HFFc6 (cell line): Measurements from ENCODE around the gene STON1. TPM values are rescaled to one million over a fixed set of nuclear protein-coding genes. Genes with fewer than 3 reads are reported as not detected.

Source experiments
- DNase-seq: peaks from one replicate; pipeline ENCODE4 v3.0.0-alpha.2; 2018
- H3K27ac Mint-ChIP-seq: 2 replicates; pipeline ENCODE4 v1.8.0; 2020; ENCODE audit warnings: mild to moderate bottlenecking, mixed read lengths
- H3K27me3 Mint-ChIP-seq: 2 replicates; pipeline ENCODE4 v1.8.0; 2021; ENCODE audit warnings: mild to moderate bottlenecking, moderate library complexity, mixed read lengths; ENCODE audit not compliant: insufficient read depth
- H3K36me3 Mint-ChIP-seq: 2 replicates; pipeline ENCODE4 v1.8.0; 2021; ENCODE audit warnings: low read depth, mixed read lengths
- H3K4me1 Mint-ChIP-seq: 2 replicates; pipeline ENCODE4 v1.8.0; 2020; ENCODE audit warnings: low read depth, mixed read lengths
- H3K4me3 Mint-ChIP-seq: 2 replicates; pipeline ENCODE4 v1.8.0; 2020; ENCODE audit warnings: mild to moderate bottlenecking, moderate library complexity, mixed read lengths
- H3K9me3 Mint-ChIP-seq: 2 replicates; pipeline ENCODE4 v1.8.0; 2020; ENCODE audit warnings: mild to moderate bottlenecking, mixed read lengths
- CTCF ChIP-seq: fragments of 200-600 bp; sonication (generic); IDR thresholded peaks from 2 replicates; pipeline ENCODE4 v1.5.0; 2021; ENCODE audit warnings: antibody characterized with exemption, mild to moderate bottlenecking
- total RNA-seq, 6 experiments: library from RNA; stranded (reverse); fragmentation: NEBNext Ultra II Directional; extraction: Animal tissue kit (Norgen Biotek cat#: 25700); gene quantifications; 2 replicates in 1 of 6; 3 replicates in 5 of 6; pipeline ENCODE4 v1.2.3, GENCODE V29; 2021

STON1 gene
- total RNA-seq, 6 experiments from 2014 or later: 1.3 to 4.3 (median 3.1) TPM

DNA sequence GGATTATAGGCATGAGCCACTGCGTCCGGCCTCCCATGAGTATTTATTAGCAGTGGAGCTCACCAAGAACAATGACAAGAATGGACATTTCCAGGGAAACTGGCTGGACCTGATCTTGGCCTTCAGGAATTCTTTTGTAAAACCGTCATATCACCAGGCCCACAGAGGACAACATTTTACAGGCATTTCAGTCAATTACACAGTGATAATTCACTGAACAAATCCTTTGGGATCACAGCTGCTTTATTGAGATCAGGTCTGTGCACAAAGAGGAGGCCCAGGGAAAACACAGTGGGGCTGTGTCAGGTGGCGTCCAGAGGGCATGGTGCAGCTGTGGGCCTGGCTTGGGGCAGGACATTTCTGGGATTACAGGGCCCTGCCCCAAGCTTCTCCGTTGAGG is 57.6 kb downstream of the STON1 start:
- TF ChIP-seq CTCF: no peak
- no peak overlapping the region for H3K4me3 Mint-ChIP-seq
- no peaks in the 10 kb centered on the region for H3K36me3 Mint-ChIP-seq
- peaks cover 6% of the 10 kb centered on the region for H3K4me1 Mint-ChIP-seq
- H3K9me3 Mint-ChIP-seq: no peaks in the 10 kb centered on the region
- DNase-seq: no peak
- no peaks in the 10 kb centered on the region for H3K27me3 Mint-ChIP-seq
- H3K27ac Mint-ChIP-seq: no peak overlapping the region

GRCh38 chr2:48587961-48588360 is 58.0 kb downstream of the STON1 start:
- no peaks in the 10 kb centered on the region for H3K9me3 Mint-ChIP-seq
- DNase-seq: no peak

GRCh38 chr2:48588745-48589144 is 58.8 kb downstream of the STON1 start:
- H3K27me3 Mint-ChIP-seq: no peaks in the 10 kb centered on the region
- H3K4me3 Mint-ChIP-seq: no peak overlapping the region
- H3K4me1 Mint-ChIP-seq: peaks cover 6% of the 10 kb centered on the region
- H3K36me3 Mint-ChIP-seq: no peaks in the 10 kb centered on the region
- no peak overlapping the region for H3K27ac Mint-ChIP-seq
- DNase-seq: no peak
- no peaks in the 10 kb centered on the region for H3K9me3 Mint-ChIP-seq
- TF ChIP-seq CTCF: no peak

More at GRCh38 chr2:48587961-48588360, 58.0 kb downstream of the STON1 start:
- no peaks in the 10 kb centered on the region for H3K36me3 Mint-ChIP-seq
- H3K4me3 Mint-ChIP-seq: no peak overlapping the region
- H3K4me1 Mint-ChIP-seq: peaks cover 6% of the 10 kb centered on the region
- TF ChIP-seq CTCF: no peak
- H3K27me3 Mint-ChIP-seq: no peaks in the 10 kb centered on the region
- no peak overlapping the region for H3K27ac Mint-ChIP-seq

GRCh38 chr2:48589170-48589767 is 59.3 kb downstream of the STON1 start:
- Mint-ChIP-seq H3K27ac (no peak overlapping the region), H3K4me3 (no peak overlapping the region), H3K36me3 (no peaks in the 10 kb centered on the region)

GRCh38 chr2:48590017-48590416 is 60.1 kb downstream of the STON1 start:
- H3K9me3 Mint-ChIP-seq: no peaks in the 10 kb centered on the region
- no peaks in the 10 kb centered on the region for H3K36me3 Mint-ChIP-seq
- no peak for DNase-seq
- H3K27me3 Mint-ChIP-seq: peaks cover 1% of the 10 kb centered on the region; the same call in 1 of the 2 replicates
- TF ChIP-seq CTCF: no peak
- no peak overlapping the region for H3K27ac Mint-ChIP-seq
- peaks cover 6% of the 10 kb centered on the region for H3K4me1 Mint-ChIP-seq
- H3K4me3 Mint-ChIP-seq: no peak overlapping the region

More at GRCh38 chr2:48589170-48589767, 59.3 kb downstream of the STON1 start:
- DNase-seq: peak; percentile 43
- peak; percentile 93 for TF ChIP-seq CTCF
- H3K27me3 Mint-ChIP-seq: no peaks in the 10 kb centered on the region
- no peaks in the 10 kb centered on the region for H3K9me3 Mint-ChIP-seq
- peaks cover 6% of the 10 kb centered on the region for H3K4me1 Mint-ChIP-seq
